HG03342 (cell line): ENCODE results near the gene ANKRD13D.

Source experiments
- ATAC-seq: cut with Tn5 transposase; IDR thresholded peaks from one replicate; pipeline ENCODE4 v1.9.1; 2021; ENCODE audit warnings: mild to moderate bottlenecking, moderate library complexity; ENCODE audit not compliant: unreplicated experiment

The ANKRD13D gene

DNA sequence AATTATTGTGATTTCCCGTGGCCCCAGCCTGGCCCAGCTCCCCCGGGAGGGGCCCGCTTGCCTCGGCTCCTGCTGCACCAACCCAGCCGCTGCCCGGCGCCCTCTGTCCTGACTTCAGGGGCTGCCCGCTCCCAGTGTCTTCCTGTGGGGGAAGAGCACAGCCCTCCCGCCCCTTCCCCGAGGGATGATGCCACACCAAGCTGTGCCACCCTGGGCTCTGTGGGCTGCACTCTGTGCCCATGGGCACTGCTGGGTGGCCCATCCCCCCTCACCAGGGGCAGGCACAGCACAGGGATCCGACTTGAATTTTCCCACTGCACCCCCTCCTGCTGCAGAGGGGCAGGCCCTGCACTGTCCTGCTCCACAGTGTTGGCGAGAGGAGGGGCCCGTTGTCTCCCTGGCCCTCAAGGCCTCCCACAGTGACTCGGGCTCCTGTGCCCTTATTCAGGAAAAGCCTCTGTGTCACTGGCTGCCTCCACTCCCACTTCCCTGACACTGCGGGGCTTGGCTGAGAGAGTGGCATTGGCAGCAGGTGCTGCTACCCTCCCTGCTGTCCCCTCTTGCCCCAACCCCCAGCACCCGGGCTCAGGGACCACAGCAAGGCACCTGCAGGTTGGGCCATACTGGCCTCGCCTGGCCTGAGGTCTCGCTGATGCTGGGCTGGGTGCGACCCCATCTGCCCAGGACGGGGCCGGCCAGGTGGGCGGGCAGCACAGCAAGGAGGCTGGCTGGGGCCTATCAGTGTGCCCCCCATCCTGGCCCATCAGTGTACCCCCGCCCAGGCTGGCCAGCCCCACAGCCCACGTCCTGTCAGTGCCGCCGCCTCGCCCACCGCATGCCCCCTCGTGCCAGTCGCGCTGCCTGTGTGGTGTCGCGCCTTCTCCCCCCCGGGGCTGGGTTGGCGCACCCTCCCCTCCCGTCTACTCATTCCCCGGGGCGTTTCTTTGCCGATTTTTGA lies 3.3 kb upstream of the ANKRD13D start:
- ATAC-seq: no peak

DNA sequence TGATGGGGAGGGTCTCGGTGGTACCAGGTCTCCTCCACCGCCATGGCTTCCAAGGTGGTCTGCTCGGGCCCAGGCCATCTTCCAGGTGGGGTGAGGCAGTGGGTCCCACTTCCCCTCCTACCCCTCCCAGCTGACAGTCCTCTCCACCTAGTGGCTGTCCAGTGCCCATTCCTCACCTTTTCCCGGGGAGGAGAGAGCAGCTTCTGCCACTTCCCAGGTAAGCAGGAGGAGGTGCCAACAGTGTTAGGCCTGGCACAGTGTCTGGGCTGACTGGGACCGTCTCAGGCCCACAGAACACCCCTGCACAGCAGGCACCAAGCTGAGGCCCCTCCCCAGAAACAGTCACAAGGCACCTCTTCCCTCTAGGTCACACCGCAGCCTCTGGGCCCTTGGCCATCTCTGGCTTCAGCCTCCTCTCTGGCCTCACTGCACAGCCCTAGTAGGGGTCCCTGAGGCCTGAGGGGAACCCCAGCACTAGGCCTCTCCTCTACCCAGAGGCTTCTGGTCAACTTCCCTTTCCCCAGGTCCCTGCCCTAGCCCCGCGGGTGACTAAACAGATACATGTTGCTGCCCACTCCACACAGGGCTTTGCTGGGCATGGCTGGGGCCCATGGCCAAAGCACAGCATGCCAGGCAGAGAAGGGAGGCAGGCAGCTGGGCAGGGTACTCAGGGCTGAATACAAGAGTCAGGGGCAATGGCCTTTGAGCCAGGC lies 2.3 kb upstream of the ANKRD13D start:
- ATAC-seq: no peak

DNA sequence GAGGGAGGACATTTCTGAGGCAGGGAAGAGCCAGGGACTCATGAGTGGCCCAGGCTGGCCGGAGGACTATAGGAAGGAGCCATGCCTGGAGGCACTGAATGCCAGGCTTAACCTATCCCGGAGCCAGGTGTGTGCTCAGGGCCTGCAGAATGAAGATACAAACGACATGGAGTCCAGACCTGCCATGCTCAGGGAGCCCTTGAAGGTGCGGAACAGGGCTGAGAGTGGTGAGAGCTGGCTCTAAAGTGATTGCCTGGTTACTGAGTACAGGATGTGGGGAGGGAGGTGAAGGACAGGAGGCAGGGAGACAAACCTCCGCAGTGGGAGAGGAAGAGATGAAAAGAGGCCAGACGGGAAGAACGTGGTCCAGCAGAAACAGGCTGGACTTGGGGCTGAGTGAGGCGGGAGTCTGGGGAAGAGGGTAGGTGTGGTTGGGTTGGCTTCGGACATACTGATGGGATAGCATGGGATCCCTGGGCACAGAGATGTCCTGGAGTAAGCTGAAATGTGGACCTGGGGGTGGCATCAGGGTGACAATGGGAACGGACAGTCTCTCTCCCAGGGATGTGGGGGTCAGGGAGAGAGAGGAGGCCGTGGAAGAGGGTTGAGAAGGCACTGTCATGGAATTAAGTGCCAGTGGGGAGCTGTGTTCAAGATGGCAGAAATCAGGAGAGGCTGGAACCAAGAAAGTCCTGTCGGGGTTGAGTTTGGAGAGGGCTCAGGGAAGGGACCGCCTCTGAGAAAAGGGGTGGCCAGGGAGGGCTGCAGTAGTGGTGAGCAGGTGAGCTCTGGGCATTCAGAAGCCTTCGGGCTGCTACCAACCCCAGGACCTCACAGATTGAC lies 1.5 kb upstream of the ANKRD13D start:
- no peak for ATAC-seq

DNA sequence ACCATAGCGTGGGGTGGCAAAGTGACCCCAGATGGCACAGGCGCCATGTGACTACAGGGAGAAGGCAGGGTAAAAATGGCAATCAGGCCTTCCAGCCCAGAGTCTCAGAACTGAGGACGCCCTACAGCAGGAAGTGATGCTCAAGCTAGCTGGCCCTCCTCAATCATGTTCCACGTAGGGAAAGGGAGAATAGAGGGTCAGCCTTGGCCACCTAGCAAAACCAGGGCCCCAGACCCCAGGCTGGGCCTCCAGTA lies 978 bp upstream of the ANKRD13D start:
- no peak for ATAC-seq

DNA sequence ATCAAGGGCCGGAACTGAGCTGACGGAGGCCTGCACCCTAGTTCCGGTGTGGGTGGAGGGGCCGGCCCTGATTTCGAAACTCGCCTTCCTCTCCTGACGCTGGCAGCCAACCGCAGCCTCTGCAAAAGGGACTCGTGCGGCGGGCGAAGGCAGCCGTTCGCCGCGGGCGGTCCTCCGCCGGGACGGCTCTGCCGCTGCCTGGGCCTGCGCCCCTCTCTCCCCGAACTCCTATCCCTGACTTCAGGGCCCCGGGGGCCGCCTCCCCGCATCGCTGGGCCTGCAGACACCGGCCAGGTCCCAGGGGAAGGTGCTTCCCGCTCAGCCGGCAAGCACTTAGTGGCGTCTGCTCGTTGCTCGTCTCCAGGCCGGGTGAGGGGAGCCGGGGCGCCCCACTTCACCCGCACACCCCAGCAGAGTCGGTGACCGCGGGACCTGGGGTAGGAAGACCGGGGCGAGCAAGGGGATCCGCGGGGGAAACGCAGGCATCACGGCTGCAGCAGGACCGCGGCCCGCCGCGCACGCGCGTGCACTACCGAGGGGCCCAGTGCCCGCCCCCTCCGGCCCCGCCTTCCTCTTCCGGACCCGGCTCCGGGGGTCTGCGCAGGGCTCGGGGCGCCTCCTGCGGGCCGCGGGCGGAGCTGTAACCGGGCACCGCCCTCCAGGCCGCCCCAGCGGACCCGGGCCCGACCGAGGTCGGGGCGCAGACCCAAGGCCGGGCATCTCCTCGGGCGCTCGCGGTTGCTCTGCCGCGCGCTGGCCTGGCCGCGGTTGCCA lies 464 bp upstream of the ANKRD13D start:
- ATAC-seq: peak; percentile 64

DNA sequence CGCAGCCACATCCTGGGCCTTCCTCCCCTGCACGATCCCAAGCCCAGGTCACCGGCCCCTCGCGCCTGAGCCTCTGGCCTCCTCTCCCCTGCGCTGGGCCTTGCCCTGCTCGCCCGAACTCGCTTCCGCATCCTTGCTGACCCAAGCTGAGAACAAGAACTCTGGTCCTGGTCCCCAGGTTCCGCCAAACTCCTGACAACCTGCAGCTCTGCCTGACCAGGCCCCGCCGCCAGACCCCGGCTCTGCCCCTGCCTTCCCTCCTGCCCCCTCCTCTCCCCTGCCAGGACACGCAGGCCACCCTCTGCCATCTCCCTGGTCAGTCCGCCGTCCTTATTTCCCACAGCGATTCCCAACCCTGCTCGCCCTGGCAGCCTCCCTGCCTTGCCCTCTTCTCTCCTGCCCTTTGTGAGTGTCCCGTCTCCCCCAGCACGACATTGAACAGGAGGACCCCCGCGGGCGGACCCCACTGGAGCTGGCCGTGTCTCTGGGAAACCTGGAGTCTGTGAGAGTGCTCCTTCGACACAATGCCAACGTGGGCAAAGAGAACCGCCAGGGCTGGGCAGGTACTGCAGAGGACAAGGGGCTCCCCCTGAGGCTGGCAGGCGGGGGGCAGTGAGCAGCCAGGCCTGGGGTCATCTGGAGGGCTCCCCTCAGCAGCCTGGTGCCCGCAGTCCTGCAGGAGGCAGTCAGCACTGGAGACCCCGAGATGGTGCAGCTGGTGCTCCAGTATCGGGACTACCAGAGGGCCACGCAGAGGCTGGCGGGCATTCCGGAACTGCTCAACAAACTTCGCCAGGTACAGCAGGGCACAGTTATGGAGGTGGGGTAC lies 762 bp downstream of the ANKRD13D start:
- ATAC-seq: no peak

DNA sequence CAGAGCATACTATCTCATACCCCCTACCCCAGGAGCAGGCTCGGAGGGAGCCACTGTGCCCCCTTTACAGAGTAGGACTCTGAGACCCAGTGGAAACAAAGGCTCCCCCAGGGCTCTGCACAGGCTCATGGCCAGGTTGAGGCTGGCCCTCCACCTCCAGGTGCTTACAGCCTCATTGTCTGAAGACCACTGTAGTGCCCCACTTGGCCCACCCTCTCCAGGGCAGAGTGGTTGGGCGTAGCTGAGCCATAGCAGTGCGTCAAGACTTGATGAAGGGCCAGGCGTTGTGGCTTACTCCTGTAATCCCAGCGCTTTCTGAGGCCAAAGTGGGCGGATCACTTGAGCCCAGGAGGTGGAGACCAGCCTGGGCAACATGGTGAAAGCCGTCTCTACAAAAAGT lies 1.7 kb downstream of the ANKRD13D start:
- no peak for ATAC-seq

DNA sequence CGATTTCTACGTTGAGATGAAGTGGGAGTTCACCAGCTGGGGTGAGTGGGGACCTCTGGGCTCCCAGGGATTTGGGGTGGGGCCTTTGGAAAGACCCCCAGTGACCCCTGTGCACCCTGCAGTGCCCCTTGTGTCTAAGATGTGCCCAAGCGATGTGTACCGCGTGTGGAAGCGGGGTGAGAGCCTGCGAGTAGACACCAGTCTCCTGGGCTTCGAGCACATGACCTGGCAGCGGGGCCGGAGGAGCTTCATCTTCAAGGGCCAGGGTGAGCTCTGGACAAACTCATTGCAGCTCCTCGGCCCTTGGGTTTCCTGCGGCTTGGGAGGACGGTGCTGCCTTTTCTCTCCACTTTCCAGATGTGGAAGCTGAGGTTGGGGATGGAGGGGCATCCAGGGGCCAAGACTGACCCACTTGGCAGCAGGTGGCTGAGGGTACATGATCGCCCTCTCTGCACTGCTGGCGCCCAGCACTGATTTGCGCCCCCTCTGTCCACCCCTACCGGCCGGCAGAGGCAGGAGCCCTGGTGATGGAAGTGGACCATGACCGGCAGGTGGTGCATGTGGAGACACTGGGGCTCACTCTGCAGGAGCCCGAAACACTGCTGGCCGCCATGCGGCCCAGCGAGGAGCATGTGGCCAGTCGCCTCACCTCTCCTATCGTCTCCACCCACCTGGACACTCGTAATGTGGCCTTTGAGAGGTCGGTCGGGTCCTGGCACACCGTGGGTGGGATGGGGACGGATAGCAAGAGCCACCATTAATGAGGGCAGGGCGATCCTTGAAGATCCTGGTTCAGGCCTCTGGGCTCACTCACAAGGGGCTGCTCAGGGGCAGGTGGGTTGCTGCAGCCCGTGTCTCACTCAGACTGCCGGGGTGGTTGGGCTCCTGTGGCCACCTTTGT lies 2.6 kb downstream of the ANKRD13D start:
- no peak for ATAC-seq

DNA sequence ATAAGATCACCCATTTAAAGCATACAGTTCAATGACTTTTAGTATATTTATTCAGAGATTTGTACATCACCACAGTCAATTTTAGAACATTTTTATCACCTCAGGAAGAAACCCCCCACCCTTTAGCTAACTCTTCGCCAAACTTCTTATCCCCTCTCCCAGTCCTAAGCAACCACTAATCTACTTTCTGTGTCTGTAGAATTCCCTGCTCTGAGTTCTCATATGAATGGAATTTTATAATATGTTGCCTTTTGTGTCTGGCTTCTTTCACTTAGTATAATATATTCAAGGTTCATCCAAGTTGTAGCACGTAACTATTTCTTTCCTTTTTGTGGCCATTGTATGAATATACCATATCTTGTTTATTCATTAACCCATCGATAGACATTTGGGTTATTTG lies 3.6 kb downstream of the ANKRD13D start:
- ATAC-seq: no peak

DNA sequence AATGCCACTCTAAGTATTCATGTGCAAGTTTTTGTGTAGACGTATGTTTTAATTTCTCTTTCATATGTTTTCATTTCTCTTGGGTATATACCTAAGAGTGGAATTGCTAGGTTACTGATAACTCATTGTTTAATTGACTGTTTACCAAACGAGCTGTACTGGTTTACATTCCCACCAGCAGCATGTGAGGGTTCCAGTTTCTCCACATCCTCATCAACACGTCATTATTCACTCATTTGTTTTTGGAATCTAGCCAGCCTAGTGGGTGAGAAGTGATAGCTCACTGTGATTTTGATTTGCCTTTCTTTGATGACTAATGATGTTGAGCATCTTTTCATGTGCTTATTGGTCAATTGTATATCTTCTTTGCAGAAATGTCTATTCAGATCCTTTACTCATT lies 4.0 kb downstream of the ANKRD13D start:
- no peak for ATAC-seq

DNA sequence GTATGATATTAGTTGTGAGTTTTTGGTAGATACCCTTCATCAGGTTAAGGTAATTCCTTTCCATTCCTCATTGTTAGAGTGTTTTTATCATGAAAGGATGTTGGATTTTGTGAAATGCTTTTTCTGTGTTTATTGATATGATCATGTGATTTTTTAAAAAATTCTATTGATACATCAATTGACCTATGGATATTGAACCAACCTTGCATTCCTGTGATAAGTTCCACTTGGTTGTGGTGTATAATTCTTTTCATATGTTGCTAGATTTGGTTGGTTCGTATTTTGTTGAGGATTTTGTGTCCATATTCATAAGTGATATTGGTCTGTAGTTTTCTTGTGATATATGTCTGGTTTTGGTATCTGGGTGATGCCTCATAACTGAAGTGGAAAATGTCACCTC lies 6.7 kb downstream of the ANKRD13D start:
- no peak for ATAC-seq

DNA sequence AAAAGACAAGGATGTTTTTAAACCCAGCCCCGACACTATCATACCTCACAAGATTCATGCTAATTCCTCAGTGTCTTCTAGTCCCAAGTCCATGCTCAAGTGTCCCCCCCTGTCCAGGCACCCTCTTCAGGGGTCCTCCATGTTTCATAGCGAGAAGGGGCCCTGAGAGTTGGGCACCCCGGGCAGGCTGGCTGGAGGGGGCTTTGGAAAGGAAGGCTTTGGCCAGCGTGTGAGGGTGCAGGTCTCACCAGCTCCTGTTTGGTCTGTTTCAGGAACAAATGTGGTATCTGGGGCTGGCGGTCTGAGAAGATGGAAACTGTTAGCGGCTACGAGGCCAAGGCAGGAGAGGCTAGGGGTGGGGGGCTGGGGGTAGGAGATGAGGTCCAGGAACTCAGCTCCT lies 9.7 kb downstream of the ANKRD13D start:
- ATAC-seq: no peak

DNA sequence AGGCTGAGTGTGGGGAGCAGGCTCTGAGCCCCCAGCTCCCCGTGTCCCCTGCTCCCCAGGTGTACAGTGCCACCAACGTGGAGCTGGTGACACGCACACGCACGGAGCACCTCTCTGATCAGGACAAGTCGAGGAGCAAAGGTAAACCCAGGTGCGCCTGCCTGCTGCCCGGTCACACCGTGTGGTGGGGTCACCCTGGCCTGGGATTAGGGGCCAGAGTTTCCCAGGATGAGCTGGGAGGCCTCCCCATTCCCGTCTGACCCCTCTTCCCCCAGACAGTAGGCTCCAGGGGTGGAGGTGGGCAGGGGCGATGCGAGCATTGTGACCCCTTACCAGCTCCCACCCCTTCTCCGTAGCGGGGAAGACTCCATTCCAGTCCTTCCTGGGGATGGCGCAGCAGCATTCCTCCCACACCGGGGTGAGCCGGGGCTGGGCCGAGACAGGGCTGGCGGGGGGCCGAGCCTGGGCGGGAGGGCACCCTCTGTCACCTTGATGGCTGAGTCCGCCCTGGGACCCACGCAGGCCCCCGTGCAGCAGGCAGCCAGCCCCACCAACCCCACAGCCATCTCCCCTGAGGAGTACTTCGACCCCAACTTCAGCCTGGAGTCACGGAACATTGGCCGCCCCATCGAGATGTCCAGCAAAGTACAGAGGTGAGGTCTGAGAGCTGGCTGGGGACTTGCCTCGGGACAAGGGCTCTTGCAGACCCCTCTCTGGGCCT lies 10.5 kb downstream of the ANKRD13D start:
- ATAC-seq: no peak

DNA sequence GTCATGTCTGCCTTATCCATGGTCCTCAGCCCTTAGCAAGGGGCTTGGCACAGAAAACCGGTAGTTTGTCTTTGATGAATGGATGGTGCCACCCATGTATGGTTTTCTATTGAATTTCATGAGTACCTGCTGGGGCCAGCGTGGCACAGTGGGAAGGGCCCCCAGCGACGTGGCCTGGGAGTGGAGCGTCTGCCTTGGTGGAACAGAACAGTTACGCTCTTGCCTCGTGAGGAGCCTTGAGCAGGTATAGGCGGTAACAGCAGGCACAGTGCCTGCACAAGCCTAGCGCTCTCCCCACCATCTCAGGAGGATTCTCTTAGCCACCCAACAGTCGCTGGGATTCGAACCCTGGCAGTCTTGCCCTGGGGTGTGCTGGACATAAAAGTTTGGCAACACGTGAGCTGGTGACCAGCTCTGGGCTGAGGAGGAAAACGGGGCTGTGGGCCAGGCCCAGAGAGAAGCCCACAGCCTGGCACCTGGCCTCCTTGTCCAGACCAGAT lies 11.2 kb downstream of the ANKRD13D start:
- no peak for ATAC-seq

DNA sequence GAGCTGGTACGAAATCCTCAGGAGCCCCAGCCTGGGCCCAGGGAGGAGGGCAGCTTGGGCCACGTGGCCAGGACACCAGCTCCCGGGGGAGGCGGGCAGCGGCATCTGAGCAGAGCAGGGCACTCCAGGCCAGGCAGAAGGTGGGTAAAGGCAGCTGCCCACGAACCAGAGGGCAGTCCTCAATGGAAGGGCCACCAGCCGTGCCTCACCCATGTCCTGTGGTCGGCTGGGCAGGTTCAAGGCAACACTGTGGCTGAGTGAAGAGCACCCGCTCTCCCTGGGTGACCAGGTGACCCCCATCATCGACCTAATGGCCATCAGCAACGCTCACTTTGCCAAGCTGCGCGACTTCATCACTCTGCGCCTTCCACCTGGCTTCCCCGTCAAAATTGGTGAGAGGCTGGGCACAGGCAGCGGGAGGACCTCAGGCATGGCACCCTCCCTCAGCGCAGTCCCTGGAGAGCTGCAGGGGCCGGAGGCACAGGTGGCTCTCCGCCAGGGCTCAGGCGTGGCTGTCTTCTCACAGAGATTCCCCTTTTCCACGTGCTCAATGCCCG lies 11.7 kb downstream of the ANKRD13D start:
- ATAC-seq: no peak

DNA sequence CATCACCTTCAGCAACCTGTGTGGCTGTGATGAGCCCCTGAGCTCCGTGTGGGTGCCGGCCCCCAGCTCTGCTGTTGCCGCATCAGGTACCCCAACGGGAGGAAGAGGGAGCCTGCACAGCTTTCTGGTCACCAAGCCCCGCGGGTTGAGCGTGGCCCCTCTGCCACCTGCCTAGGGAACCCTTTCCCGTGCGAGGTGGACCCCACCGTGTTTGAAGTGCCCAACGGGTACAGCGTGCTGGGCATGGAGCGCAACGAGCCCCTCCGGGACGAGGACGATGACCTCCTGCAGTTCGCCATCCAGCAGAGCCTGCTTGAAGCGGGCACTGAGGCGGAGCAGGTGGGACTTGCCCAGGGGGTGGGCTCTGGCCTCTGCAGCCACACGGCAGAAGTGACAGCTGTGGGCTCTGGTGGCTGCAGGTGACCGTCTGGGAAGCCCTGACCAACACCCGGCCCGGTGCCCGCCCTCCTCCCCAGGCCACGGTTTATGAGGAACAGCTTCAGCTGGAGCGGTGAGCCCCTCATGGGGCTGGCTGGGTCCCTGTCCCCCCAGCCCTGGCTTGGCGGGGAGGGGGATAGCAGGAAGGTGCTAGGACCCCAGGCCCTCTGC lies 12.3 kb downstream of the ANKRD13D start:
- no peak for ATAC-seq

DNA sequence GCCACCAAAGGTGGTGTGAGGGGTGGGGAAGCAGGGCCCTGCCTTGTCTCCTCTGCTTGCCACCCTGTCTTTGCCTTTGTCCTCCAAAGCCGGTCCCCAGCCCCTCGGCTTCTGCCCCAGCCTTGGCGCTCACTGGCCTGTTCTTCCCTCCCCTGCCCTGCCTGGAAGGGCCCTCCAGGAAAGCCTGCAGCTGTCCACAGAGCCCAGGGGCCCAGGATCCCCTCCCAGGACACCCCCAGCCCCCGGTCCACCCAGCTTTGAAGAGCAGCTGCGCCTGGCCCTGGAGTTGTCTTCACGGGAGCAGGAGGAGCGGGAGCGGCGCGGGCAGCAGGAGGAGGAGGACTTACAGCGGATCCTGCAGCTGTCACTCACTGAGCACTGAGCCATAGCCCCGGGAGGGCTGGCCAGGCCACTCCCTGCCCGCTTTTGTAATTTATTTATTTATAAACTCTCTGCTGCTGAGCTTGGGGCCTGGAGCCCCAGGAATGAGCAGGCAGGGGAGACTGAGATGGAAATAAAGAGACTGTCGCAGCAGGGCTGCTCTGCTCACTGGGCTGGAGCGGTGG lies 12.9 kb downstream of the ANKRD13D start:
- no peak for ATAC-seq
